ENCODE results near the gene IL17RC. TPM values are rescaled to one million over a fixed set of nuclear protein-coding genes. Genes with fewer than 3 reads are reported as not detected.

The IL17RC gene
- total and polyA plus RNA-seq, 9 donors, result 14.2 to 46.5 (median 35.8) TPM

- Histone ChIP-seq H3K27me3 (no peaks in the 10 kb centered on the region), H3K36me3 (no peaks in the 10 kb centered on the region), H3K4me3 (peak within 1 kb of the TSS; percentile 51), H3K4me1 (ENCODE audit: insufficient read depth) (peaks cover 12% of the 10 kb centered on the region), H3K27ac (peak within 1 kb of the TSS; percentile 82 to 87), H3K9me3 (no peaks in the 10 kb centered on the region)
- intact Hi-C loops (cut with DNase I), result loop anchor here in 2 of 4 donors (2.0 to 10.0 kb wide), 3 partner anchors 13 to 199 kb away; partner anchors contain the start of gene BRPF1 (in 1 of the 2)
- WGBS, 3 donors, result 0 to 1% (median 0%) methylated on average over 33 to 50 of the region's 50 CpGs
- no peak for TF ChIP-seq EP300 (IDR thresholded peaks at IDR 0.05)
- TF ChIP-seq POLR2A (IDR thresholded peaks at IDR 0.05), result peak; percentile 92
- DNase-seq, result peak; percentile 90 to 97 (median 96)
Observed at GRCh38 chr3:9933561-9934234, 16.8 kb downstream of the IL17RC start, which contains the start of gene CRELD1. CRELD1 (plus strand) TSS chr3:9933834; CDS start chr3:9934439, 605 bp downstream.

- no peaks in the 10 kb centered on the region for H3K27me3 ChIP-seq
- WGBS, 3 donors, result 4 to 24% (median 5%) methylated on average over 11 of the region's 11 CpGs
- peak in 2 of 5 donors; percentile 45 to 49 for DNase-seq
- H3K4me3 ChIP-seq, result peak overlapping the region; percentile 51
- H3K9me3 ChIP-seq, result no peaks in the 10 kb centered on the region
- peaks cover 12% of the 10 kb centered on the region for H3K4me1 ChIP-seq (ENCODE audit: insufficient read depth)
- no peaks in the 10 kb centered on the region for H3K36me3 ChIP-seq
- H3K27ac ChIP-seq, result peak overlapping the region; percentile 82 to 87
- TF ChIP-seq POLR2A (IDR thresholded peaks at IDR 0.05), result no peak
- TF ChIP-seq, protein P1, sequence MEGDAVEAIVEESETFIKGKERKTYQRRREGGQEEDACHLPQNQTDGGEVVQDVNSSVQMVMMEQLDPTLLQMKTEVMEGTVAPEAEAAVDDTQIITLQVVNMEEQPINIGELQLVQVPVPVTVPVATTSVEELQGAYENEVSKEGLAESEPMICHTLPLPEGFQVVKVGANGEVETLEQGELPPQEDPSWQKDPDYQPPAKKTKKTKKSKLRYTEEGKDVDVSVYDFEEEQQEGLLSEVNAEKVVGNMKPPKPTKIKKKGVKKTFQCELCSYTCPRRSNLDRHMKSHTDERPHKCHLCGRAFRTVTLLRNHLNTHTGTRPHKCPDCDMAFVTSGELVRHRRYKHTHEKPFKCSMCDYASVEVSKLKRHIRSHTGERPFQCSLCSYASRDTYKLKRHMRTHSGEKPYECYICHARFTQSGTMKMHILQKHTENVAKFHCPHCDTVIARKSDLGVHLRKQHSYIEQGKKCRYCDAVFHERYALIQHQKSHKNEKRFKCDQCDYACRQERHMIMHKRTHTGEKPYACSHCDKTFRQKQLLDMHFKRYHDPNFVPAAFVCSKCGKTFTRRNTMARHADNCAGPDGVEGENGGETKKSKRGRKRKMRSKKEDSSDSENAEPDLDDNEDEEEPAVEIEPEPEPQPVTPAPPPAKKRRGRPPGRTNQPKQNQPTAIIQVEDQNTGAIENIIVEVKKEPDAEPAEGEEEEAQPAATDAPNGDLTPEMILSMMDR (IDR thresholded peaks at IDR 0.05), result peak in 1 of 3 donors; percentile 11
- intact Hi-C loops (cut with DNase I), result loop anchor here in 1 of 4 donors (5.0 to 10.0 kb wide), 2 partner anchors 87 to 199 kb away; partner anchors contain the start of gene BRPF1
Observed at GRCh38 chr3:9934235-9934621, 17.3 kb downstream of the IL17RC start.

DNA sequence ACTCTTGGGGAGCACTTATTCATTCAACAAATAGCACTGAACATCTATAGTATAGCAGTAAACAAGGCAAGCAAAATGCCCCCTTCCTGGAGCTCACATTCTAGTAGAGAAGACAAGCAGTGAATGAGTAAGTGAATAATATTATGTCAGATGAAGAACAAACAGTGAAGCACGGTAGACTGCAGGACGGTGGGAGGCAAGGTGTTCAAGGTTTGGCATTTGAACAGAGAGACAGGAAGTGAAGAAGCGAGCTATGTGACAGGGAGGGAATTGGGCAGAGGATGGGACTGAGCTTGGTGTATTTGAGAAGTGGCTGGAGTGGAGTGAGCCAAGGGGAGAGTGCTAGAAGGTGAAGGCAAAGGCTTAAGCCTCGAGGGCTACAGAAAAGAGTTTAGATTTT is 18.1 kb downstream of the IL17RC start:
- no peaks in the 10 kb centered on the region for H3K9me3 ChIP-seq
- peaks cover 12% of the 10 kb centered on the region for H3K4me1 ChIP-seq (ENCODE audit: insufficient read depth)
- H3K4me3 ChIP-seq, result peak overlapping the region; percentile 51
- H3K36me3 ChIP-seq, result no peaks in the 10 kb centered on the region
- WGBS, 3 donors, result 40 to 63% (median 51%) methylated on average over 4 of the region's 4 CpGs
- H3K27me3 ChIP-seq, result no peaks in the 10 kb centered on the region
- intact Hi-C loops (cut with DNase I), result loop anchor here in 1 of 4 donors (5.0 to 10.0 kb wide), 2 partner anchors 88 to 200 kb away; partner anchors contain the start of gene BRPF1
- TF ChIP-seq, protein P1 (IDR thresholded peaks at IDR 0.05), result no peak
- no peak for TF ChIP-seq POLR2A (IDR thresholded peaks at IDR 0.05)
- no peak for TF ChIP-seq EP300 (IDR thresholded peaks at IDR 0.05)
- DNase-seq, result no peak
- no peak overlapping the region for H3K27ac ChIP-seq

DNA sequence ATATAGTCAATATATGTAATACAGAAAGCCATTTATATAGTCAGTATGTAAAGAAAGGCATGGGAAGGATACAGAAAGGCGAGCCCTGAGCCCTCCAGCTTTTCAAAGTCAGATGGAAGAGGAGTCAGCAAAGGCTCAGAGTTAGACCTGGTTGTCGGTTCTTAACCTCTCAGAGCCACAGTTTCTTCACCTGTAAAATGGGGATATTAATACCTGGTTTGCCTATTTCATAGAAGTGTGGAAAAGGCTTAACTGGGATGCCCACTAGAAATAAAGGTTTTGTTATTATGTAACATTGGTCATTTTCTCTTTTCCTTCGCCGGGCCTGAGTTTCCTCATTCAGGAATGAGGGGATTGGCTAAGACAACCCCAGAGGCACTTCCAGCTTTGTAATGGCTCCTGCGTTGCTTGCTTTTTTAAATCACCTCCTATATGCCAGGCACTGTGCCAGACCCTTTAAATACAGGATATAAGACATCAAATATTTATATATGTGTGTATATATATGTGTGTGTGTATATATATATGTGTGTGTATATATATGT is 19.1 kb downstream of the IL17RC start:
- no peak overlapping the region for H3K4me3 ChIP-seq
- no peak for DNase-seq

More for the DNA sequence above, 19.1 kb downstream of the IL17RC start:
- no peak for TF ChIP-seq EP300 (IDR thresholded peaks at IDR 0.05)
- TF ChIP-seq, protein P1 (IDR thresholded peaks at IDR 0.05), result no peak
- no peak for TF ChIP-seq POLR2A (IDR thresholded peaks at IDR 0.05)
- WGBS, 3 donors, result 87 to 92% (median 91%) methylated on average over 5 of the region's 5 CpGs
- intact Hi-C loops (cut with DNase I), result loop anchor here in 1 of 4 donors (10.0 kb wide), 1 partner anchor 201 kb away; the partner anchor contains the start of gene BRPF1
- H3K9me3 ChIP-seq, result no peaks in the 10 kb centered on the region
- peaks cover 12% of the 10 kb centered on the region for H3K4me1 ChIP-seq (ENCODE audit: insufficient read depth)
- no peaks in the 10 kb centered on the region for H3K27me3 ChIP-seq
- H3K36me3 ChIP-seq, result no peaks in the 10 kb centered on the region
- no peak overlapping the region for H3K27ac ChIP-seq
